AG10803 (cell line): Measurements from ENCODE around the gene CEACAM5.

Source experiments
- DNase-seq: peaks from one replicate; pipeline ENCODE4 v3.0.0; 2010; ENCODE audit warnings: low read depth
- H3K4me3 ChIP-seq: 2 replicates; pipeline ENCODE4 v1.5.1; 2011; ENCODE audit warnings: mild to moderate bottlenecking, low read length, control low read depth
- TF ChIP-seq, protein P1 (sequence below): conservative IDR thresholded peaks from 2 replicates; pipeline ENCODE4 v1.5.1; 2011; ENCODE audit warnings: mild to moderate bottlenecking, low read length, control low read depth, inconsistent platforms

Gene CEACAM5

DNA sequence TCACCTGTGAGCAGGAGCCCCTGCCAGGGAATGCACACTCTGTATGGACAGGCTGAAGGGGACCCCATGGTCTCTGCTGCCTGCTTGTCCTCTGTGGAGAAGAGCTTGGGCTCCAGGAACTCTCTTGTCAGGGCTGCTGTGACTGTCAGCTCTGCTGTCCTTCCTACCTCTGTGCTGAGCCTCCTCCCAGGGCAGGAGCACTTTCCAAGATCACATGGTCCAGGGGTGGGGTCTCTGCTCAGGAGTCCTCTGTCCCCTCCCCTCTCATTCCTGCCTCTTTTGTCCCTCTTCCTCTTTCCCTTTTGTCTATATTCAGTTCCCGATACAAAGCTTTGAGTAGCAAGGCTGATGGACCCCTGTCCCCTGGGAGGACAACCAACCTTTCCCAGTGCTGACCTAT is 20.3 kb upstream of the CEACAM5 start, which contains the start of gene CEACAM7:
Gene CEACAM7 (minus strand): TSS at position 173 of the 400 bp plus-strand sequence. CDS start 105 bp downstream, at position 68.
- no peak within 1 kb of the TSS for H3K4me3 ChIP-seq
- DNase-seq, result no peak
- TF ChIP-seq, protein P1, sequence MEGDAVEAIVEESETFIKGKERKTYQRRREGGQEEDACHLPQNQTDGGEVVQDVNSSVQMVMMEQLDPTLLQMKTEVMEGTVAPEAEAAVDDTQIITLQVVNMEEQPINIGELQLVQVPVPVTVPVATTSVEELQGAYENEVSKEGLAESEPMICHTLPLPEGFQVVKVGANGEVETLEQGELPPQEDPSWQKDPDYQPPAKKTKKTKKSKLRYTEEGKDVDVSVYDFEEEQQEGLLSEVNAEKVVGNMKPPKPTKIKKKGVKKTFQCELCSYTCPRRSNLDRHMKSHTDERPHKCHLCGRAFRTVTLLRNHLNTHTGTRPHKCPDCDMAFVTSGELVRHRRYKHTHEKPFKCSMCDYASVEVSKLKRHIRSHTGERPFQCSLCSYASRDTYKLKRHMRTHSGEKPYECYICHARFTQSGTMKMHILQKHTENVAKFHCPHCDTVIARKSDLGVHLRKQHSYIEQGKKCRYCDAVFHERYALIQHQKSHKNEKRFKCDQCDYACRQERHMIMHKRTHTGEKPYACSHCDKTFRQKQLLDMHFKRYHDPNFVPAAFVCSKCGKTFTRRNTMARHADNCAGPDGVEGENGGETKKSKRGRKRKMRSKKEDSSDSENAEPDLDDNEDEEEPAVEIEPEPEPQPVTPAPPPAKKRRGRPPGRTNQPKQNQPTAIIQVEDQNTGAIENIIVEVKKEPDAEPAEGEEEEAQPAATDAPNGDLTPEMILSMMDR, result no peak

GRCh38 chr19:41688687-41689086 is 19.7 kb upstream of the CEACAM5 start:
- no peak overlapping the region for H3K4me3 ChIP-seq
- DNase-seq, result no peak
- TF ChIP-seq, protein P1, result no peak

- no peak overlapping the region for H3K4me3 ChIP-seq
- DNase-seq, result no peak
- TF ChIP-seq, protein P1, result no peak
Observed at GRCh38 chr19:41689993-41690800, 18.2 kb upstream of the CEACAM5 start.

GRCh38 chr19:41690801-41691065 is 17.7 kb upstream of the CEACAM5 start:
- no peak for DNase-seq
- no peak overlapping the region for H3K4me3 ChIP-seq
- TF ChIP-seq, protein P1, result no peak

- H3K4me3 ChIP-seq, result no peak overlapping the region
- DNase-seq, result no peak
- TF ChIP-seq, protein P1, result peak; percentile 61
Observed at GRCh38 chr19:41691268-41691970, 17.0 kb upstream of the CEACAM5 start.

DNA sequence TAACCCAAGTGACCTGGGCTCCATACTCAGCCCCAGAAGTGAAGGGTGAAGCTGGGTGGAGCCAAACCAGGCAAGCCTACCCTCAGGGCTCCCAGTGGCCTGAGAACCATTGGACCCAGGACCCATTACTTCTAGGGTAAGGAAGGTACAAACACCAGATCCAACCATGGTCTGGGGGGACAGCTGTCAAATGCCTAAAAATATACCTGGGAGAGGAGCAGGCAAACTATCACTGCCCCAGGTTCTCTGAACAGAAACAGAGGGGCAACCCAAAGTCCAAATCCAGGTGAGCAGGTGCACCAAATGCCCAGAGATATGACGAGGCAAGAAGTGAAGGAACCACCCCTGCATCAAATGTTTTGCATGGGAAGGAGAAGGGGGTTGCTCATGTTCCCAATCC is 14.2 kb upstream of the CEACAM5 start:
- H3K4me3 ChIP-seq, result no peak overlapping the region
- no peak for DNase-seq
- TF ChIP-seq, protein P1, result no peak
